Osteoblast (primary cell): ENCODE data around the gene RTL1. TPM values are rescaled to one million over a fixed set of nuclear protein-coding genes. Genes with fewer than 3 reads are reported as not detected.

Source experiments
- DNase-seq: peaks from one replicate; pipeline ENCODE4 v3.0.0; 2011; ENCODE audit warnings: low spot score, mixed read lengths; ENCODE audit not compliant: insufficient read length; ENCODE audit errors: missing footprints
- H2AFZ ChIP-seq: 2 replicates; pipeline ENCODE4 v1.6.0; 2011; ENCODE audit warnings: mild to moderate bottlenecking, low read length
- H3K27ac ChIP-seq: 2 replicates; pipeline ENCODE4 v1.5.1; 2011; ENCODE audit warnings: mild to moderate bottlenecking, low read depth, low read length, moderate library complexity
- H3K27me3 ChIP-seq: 2 replicates; pipeline ENCODE4 v1.6.0; 2012; ENCODE audit warnings: mild to moderate bottlenecking, control low read depth, inconsistent platforms, low read length, moderate library complexity; ENCODE audit not compliant: insufficient read depth
- H3K36me3 ChIP-seq: 2 replicates; pipeline ENCODE4 v1.5.1; 2011; ENCODE audit warnings: mild to moderate bottlenecking, low read length, control low read depth, moderate library complexity; ENCODE audit not compliant: insufficient read depth
- H3K4me1 ChIP-seq: 2 replicates; pipeline ENCODE4 v1.5.1; 2011; ENCODE audit warnings: mild to moderate bottlenecking, low read length, control low read depth, moderate library complexity; ENCODE audit not compliant: insufficient read depth
- H3K4me2 ChIP-seq: 2 replicates; pipeline ENCODE4 v1.6.0; 2011; ENCODE audit warnings: mild to moderate bottlenecking, low read length; ENCODE audit not compliant: insufficient read depth
- H3K4me3 ChIP-seq: fragments of 200-600 bp; sonication (generic); 3 replicates; pipeline ENCODE4 v1.5.1; 2012; ENCODE audit warnings: mild to moderate bottlenecking, low read length, inconsistent platforms; ENCODE audit not compliant: insufficient read depth
- H3K79me2 ChIP-seq: 2 replicates; pipeline ENCODE4 v1.6.0; 2012; ENCODE audit warnings: mild to moderate bottlenecking, low read length, control low read depth, inconsistent platforms; ENCODE audit not compliant: insufficient read depth
- H3K9me3 ChIP-seq: 2 replicates; pipeline ENCODE4 v1.5.1; 2011; ENCODE audit warnings: low read depth, low read length, control low read depth
- H4K20me1 ChIP-seq: 2 replicates; pipeline ENCODE4 v1.6.0; 2012; ENCODE audit warnings: mild to moderate bottlenecking, low read length, control low read depth; ENCODE audit not compliant: insufficient read depth
- CTCF ChIP-seq: IDR thresholded peaks from 2 replicates; pipeline ENCODE4 v1.5.1; 2011; ENCODE audit warnings: mild to moderate bottlenecking, low read depth, low read length, moderate library complexity; ENCODE audit errors: extremely low read depth
- total RNA-seq: library from RNA; depleted of rRNA; stranded (reverse); fragments of >200 nt; gene quantifications from 2 replicates; pipeline ENCODE4 v1.2.3, GENCODE V29; 2012

The RTL1 gene
- not detected in 2 replicates for total RNA-seq

GRCh38 chr14:100903672-100904185 is at the start of gene RTL1:
Gene RTL1 (minus strand): TSS chr14:100903722. CDS start chr14:100884788, 18,934 bp downstream.
- Histone ChIP-seq H3K27me3 (peaks cover 21% of the 10 kb centered on the region), H3K27ac (no peak within 1 kb of the TSS), H3K79me2 (peaks cover 23% of the 10 kb centered on the region), H3K4me1 (no peaks in the 10 kb centered on the region), H3K4me2 (no peak within 1 kb of the TSS), H3K9me3 (no peaks in the 10 kb centered on the region), H2AFZ (no peak within 1 kb of the TSS), H3K36me3 (peaks cover 52% of the 10 kb centered on the region), H4K20me1 (peaks cover 7% of the 10 kb centered on the region), H3K4me3 (no peak within 1 kb of the TSS)
- no peak for TF ChIP-seq CTCF
- DNase-seq = no peak

- no peak overlapping the region for H3K4me2 ChIP-seq
- no peaks in the 10 kb centered on the region for H3K9me3 ChIP-seq
- H3K36me3 ChIP-seq = peaks cover 53% of the 10 kb centered on the region
- no peak overlapping the region for H3K4me3 ChIP-seq
- no peak overlapping the region for H2AFZ ChIP-seq
- peaks cover 2% of the 10 kb centered on the region for H3K79me2 ChIP-seq
- no peaks in the 10 kb centered on the region for H4K20me1 ChIP-seq
- DNase-seq = no peak
- no peak overlapping the region for H3K27ac ChIP-seq
- H3K4me1 ChIP-seq = peaks cover 3% of the 10 kb centered on the region
- H3K27me3 ChIP-seq = no peaks in the 10 kb centered on the region
- TF ChIP-seq CTCF = no peak
Measured at GRCh38 chr14:100950024-100950423, 46.5 kb upstream of the RTL1 start.

GRCh38 chr14:100944052-100944451 is 40.5 kb upstream of the RTL1 start:
- H3K27me3 ChIP-seq = no peaks in the 10 kb centered on the region
- H4K20me1 ChIP-seq = no peaks in the 10 kb centered on the region
- H3K9me3 ChIP-seq = no peaks in the 10 kb centered on the region
- H3K4me3 ChIP-seq = no peak overlapping the region
- DNase-seq = no peak
- H3K79me2 ChIP-seq = peaks cover 2% of the 10 kb centered on the region
- H3K36me3 ChIP-seq = peaks cover 54% of the 10 kb centered on the region
- H3K27ac ChIP-seq = no peak overlapping the region
- no peaks in the 10 kb centered on the region for H3K4me1 ChIP-seq
- no peak overlapping the region for H3K4me2 ChIP-seq
- no peak overlapping the region for H2AFZ ChIP-seq
- TF ChIP-seq CTCF = no peak

GRCh38 chr14:100930270-100930669 is 26.7 kb upstream of the RTL1 start:
- H3K4me2 ChIP-seq = no peak overlapping the region
- no peaks in the 10 kb centered on the region for H3K27me3 ChIP-seq
- H3K4me1 ChIP-seq = no peaks in the 10 kb centered on the region
- H2AFZ ChIP-seq = no peak overlapping the region
- peaks cover 47% of the 10 kb centered on the region for H3K79me2 ChIP-seq
- peaks cover 2% of the 10 kb centered on the region for H4K20me1 ChIP-seq
- H3K27ac ChIP-seq = no peak overlapping the region
- DNase-seq = no peak
- H3K36me3 ChIP-seq = peaks cover 22% of the 10 kb centered on the region
- no peak overlapping the region for H3K4me3 ChIP-seq
- TF ChIP-seq CTCF = no peak
- no peaks in the 10 kb centered on the region for H3K9me3 ChIP-seq
